HEK293T (cell line): ENCODE data around the gene ACBD6.

Source experiments
- BHLHE40 ChIP-seq: fragments of 450-650 bp; IDR thresholded peaks from 2 replicates; pipeline ENCODE4 v1.6.1; 2016; ENCODE audit warnings: mild to moderate bottlenecking, moderate library complexity, borderline replicate concordance
- CTBP1 ChIP-seq: fragments of 450-650 bp; IDR thresholded peaks from 2 replicates; pipeline ENCODE4 v1.6.1; 2016; ENCODE audit warnings: borderline replicate concordance
- ELF4 ChIP-seq: fragments of 450-650 bp; IDR thresholded peaks from 2 replicates; pipeline ENCODE4 v1.6.1; 2017; ENCODE audit warnings: antibody characterized with exemption
- FOXK2 ChIP-seq: fragments of 450-650 bp; IDR thresholded peaks from 2 replicates; pipeline ENCODE4 v1.6.1; 2016; ENCODE audit warnings: mild to moderate bottlenecking
- SP1 ChIP-seq: fragments of 450-650 bp; IDR thresholded peaks from 2 replicates; pipeline ENCODE4 v1.6.1; 2017
- TARDBP ChIP-seq: fragments of 450-650 bp; IDR thresholded peaks from 2 replicates; pipeline ENCODE4 v1.6.1; 2016
- ZNF384 ChIP-seq: fragments of 450-650 bp; IDR thresholded peaks from 2 replicates; pipeline ENCODE4 v1.6.1; 2016

DNA sequence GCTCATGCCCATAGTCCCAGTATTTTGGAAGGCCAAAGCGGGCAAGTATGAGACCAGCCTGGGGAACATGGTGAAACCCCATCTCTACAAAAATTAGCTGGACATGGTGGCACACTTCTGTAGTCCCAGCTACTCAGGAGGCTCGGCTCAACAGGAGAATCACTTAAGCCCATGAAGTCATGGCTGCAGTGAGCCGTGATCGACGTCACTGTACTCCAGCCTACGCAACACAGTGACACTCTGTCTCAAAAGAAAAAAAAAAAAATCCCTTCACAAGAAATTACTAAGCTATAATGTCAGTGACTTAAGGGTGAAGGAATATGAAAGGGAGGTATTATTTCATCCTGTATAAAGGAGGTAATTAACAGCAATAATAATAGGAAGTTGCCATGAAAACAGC lies 99.8 kb downstream of the ACBD6 start:
- TF ChIP-seq SP1: no peak
- no peak for TF ChIP-seq FOXK2
- no peak for TF ChIP-seq CTBP1
- TF ChIP-seq TARDBP: no peak
- no peak for TF ChIP-seq BHLHE40
- TF ChIP-seq ZNF384: no peak
- no peak for TF ChIP-seq ELF4
